ENCODE data around the gene OR2T10. TPM values are rescaled to one million over a fixed set of nuclear protein-coding genes. Genes with fewer than 3 reads are reported as not detected.

The OR2T10 gene
- total and polyA plus RNA-seq, 10 of the 15 experiments (the other 5 are each of a cell fraction or from before 2014, with no cell fraction given) = not detected

GRCh38 chr1:248593226-248593625, 4.3 kb downstream of the OR2T10 start:
- H3K79me2 ChIP-seq (ENCODE audit: control insufficient read depth, insufficient read depth, low read length) = no peaks in the 10 kb centered on the region
- no peak for TF ChIP-seq HCFC1 (IDR thresholded peaks at IDR 0.05; ENCODE audit: low read length)
- no peak for TF ChIP-seq ZBTB11 (CRISPR knock-in tag; IDR thresholded peaks at IDR 0.05)
- TF ChIP-seq SIN3A (IDR thresholded peaks at IDR 0.05; ENCODE audit: low read depth, low read length) = no peak
- no peak for TF ChIP-seq IRF3 (IDR thresholded peaks at IDR 0.05)
- TF ChIP-seq POU2F2 (IDR thresholded peaks at IDR 0.05; ENCODE audit: borderline replicate concordance, low read depth, low read length) = no peak
- no peak for TF ChIP-seq RFX5 (IDR thresholded peaks at IDR 0.05; ENCODE audit: low read depth, low read length)
- no peak for TF ChIP-seq TAF1 (IDR thresholded peaks at IDR 0.05; ENCODE audit: borderline replicate concordance, low read depth, low read length)
- TF ChIP-seq CREM (IDR thresholded peaks at IDR 0.05; ENCODE audit: low read depth) = no peak
- no peak for TF ChIP-seq RELB (IDR thresholded peaks at IDR 0.05; ENCODE audit: low read depth)
- TF ChIP-seq PBX3 (IDR thresholded peaks at IDR 0.05; ENCODE audit: insufficient replicate concordance, low read depth, low read length) = no peak
- no peak for TF ChIP-seq PML (IDR thresholded peaks at IDR 0.05; ENCODE audit: low read length)
- no peak for TF ChIP-seq TBL1XR1 (IDR thresholded peaks at IDR 0.05; ENCODE audit: low read depth, low read length)
- no peak for TF ChIP-seq NR2C1 (IDR thresholded peaks at IDR 0.05)
- TF ChIP-seq MTA3 (IDR thresholded peaks at IDR 0.05; ENCODE audit: borderline replicate concordance, low read length) = no peak
- no peak for TF ChIP-seq EP300 (IDR thresholded peaks at IDR 0.05; ENCODE audit: borderline replicate concordance in 1 of 2, control insufficient read depth in 1 of 2, low read depth in 2 of 2, low read length in 2 of 2)
- no peak for TF ChIP-seq NBN (IDR thresholded peaks at IDR 0.05)
- ChIA-PET POLR2A (no interaction called here), RAD21 (ENCODE audit: unreplicated experiment) (no interaction called here), CTCF (no interaction called here), SMC1A (ENCODE audit: uncharacterized antibody, unreplicated experiment) (no interaction called here)
- BruUV-seq (replicated peaks) = no TSS peak
- H3K4me1 ChIP-seq (ENCODE audit: control insufficient read depth, insufficient read depth, low read length) = no peaks in the 10 kb centered on the region
- no peaks in the 10 kb centered on the region for H3K36me3 ChIP-seq (ENCODE audit: control insufficient read depth in 2 of 2, insufficient read depth in 2 of 2, low read length in 1 of 2)
- no peaks in the 10 kb centered on the region for H4K20me1 ChIP-seq (ENCODE audit: control insufficient read depth, insufficient read depth)
- DNase-seq (ENCODE audit: low read depth, low spot score) (no peak), ATAC-seq (no peak), FAIRE-seq (no peak)
- no peak overlapping the region for H2AFZ ChIP-seq (ENCODE audit: control insufficient read depth, low read depth, low read length)
- no peaks in the 10 kb centered on the region for H3K9me3 ChIP-seq (replicated peaks; ENCODE audit: control insufficient read depth, insufficient read depth, low read length)
- no peak overlapping the region for H3K27ac ChIP-seq (ENCODE audit: control insufficient read depth, insufficient read depth)
- H3K27me3 ChIP-seq (replicated peaks in 1 of 2; ENCODE audit: control insufficient read depth in 2 of 2, insufficient read depth in 2 of 2, low read length in 1 of 2) = no peaks in the 10 kb centered on the region
- H3K4me2 ChIP-seq (ENCODE audit: control insufficient read depth, insufficient read depth) = no peak overlapping the region
- no peak overlapping the region for H3K9ac ChIP-seq (ENCODE audit: control insufficient read depth, insufficient read depth, low read length)
- intact Hi-C loops (cut with micrococcal nuclease; ENCODE audit: unreplicated experiment) = no loop called here
- no peak overlapping the region for H3K4me3 ChIP-seq
- in situ Hi-C loops (cut with MboI) = no loop called here
- no CpG with 5 or more reads among the region's 5 CpGs for WGBS (ENCODE audit: insufficient coverage, insufficient replicate concordance, low lambda C conversion rate, missing lambda C conversion rate)
